Neural cell (in vitro differentiated cells): ENCODE data around the gene FAF2. TPM values are rescaled to one million over a fixed set of nuclear protein-coding genes. Genes with fewer than 3 reads are reported as not detected.

ENCODE experiments used
- H2AFZ ChIP-seq: fragments of 200-600, 300-800 bp; sonication (generic), shearing (Covaris generic); 2 replicates; pipeline ENCODE4 v1.6.0; 2014; ENCODE audit warnings: low read depth, mild to moderate bottlenecking, antibody characterized with exemption, low read length, moderate library complexity
- H3F3A ChIP-seq: fragments of 200-600 bp; shearing (Covaris generic); 2 replicates; pipeline ENCODE4 v1.6.1; 2016; ENCODE audit warnings: mild to moderate bottlenecking, moderate library complexity, mixed read lengths, antibody characterized with exemption, low read length; ENCODE audit not compliant: insufficient read depth, poor library complexity, severe bottlenecking
- H3K27ac ChIP-seq: fragments of 200-600, 300-800 bp; sonication (generic), shearing (Covaris generic); 2 replicates; pipeline ENCODE4 v1.5.1; 2014; ENCODE audit warnings: mild to moderate bottlenecking, low read length, moderate library complexity
- H3K27me3 ChIP-seq: fragments of 300-800, 200-600 bp; sonication (generic), shearing (Covaris generic); 2 replicates; pipeline ENCODE4 v1.6.0; 2014; ENCODE audit warnings: mild to moderate bottlenecking, low read depth, low read length, moderate library complexity; ENCODE audit not compliant: insufficient read depth
- H3K36me3 ChIP-seq: fragments of 300-800, 200-600 bp; sonication (generic), shearing (Covaris generic); 2 replicates; pipeline ENCODE4 v1.5.1; 2014; ENCODE audit warnings: mild to moderate bottlenecking, antibody characterized with exemption, low read length, moderate library complexity; ENCODE audit not compliant: insufficient read depth
- H3K4me2 ChIP-seq: fragments of 300-800, 200-600 bp; sonication (generic), shearing (Covaris generic); 2 replicates; pipeline ENCODE4 v1.6.0; 2014; ENCODE audit warnings: mild to moderate bottlenecking, low read length
- H3K4me3 ChIP-seq: fragments of 300-800, 200-600 bp; sonication (generic), shearing (Covaris generic); 2 replicates; pipeline ENCODE4 v1.5.1; 2014; ENCODE audit warnings: mild to moderate bottlenecking, low read length, moderate library complexity
- H3K79me2 ChIP-seq: fragments of 200-600 bp; shearing (Covaris generic); replicated peaks from 2 replicates; pipeline ENCODE4 v1.6.0; 2014; ENCODE audit warnings: mild to moderate bottlenecking, low read length, moderate library complexity; ENCODE audit not compliant: insufficient read depth
- H3K9ac ChIP-seq: fragments of 300-800, 200-600 bp; sonication (generic), shearing (Covaris generic); 2 replicates; pipeline ENCODE4 v1.6.1; 2016; ENCODE audit warnings: mild to moderate bottlenecking, low read length, mixed read lengths
- H3K9me2 ChIP-seq: fragments of 200-600 bp; shearing (Covaris generic); 2 replicates; pipeline ENCODE4 v1.6.1; 2016; ENCODE audit warnings: mild to moderate bottlenecking, low read length, mixed read lengths; ENCODE audit not compliant: insufficient read depth
- H3K9me3 ChIP-seq: fragments of 200-600, 300-800 bp; sonication (generic), shearing (Covaris generic); 2 replicates; pipeline ENCODE4 v1.6.1; 2016; ENCODE audit warnings: mild to moderate bottlenecking, mixed run types, low read length, moderate library complexity, mixed read lengths
- H4K20me1 ChIP-seq: fragments of 200-600 bp; shearing (Covaris generic); 2 replicates; pipeline ENCODE4 v1.6.1; 2016; ENCODE audit warnings: mild to moderate bottlenecking, mixed run types; ENCODE audit not compliant: insufficient read depth
- CTCF ChIP-seq: fragments of 450-650 bp; IDR thresholded peaks from 2 replicates; pipeline ENCODE4 v1.5.1; 2014; ENCODE audit warnings: antibody characterized with exemption, mild to moderate bottlenecking, moderate library complexity; ENCODE audit not compliant: poor library complexity, severe bottlenecking
- EP300 ChIP-seq: fragments of 450-650 bp; conservative IDR thresholded peaks from 2 replicates; pipeline ENCODE4 v1.6.1; 2014; ENCODE audit warnings: antibody characterized with exemption, mild to moderate bottlenecking, moderate library complexity; ENCODE audit not compliant: poor library complexity, severe bottlenecking
- EZH2 ChIP-seq: fragments of 200-600, 300-800 bp; shearing (Covaris generic), sonication (generic); IDR thresholded peaks from 2 replicates; pipeline ENCODE4 v1.6.1; 2014; ENCODE audit warnings: antibody characterized with exemption, low read length, borderline replicate concordance, mild to moderate bottlenecking; ENCODE audit not compliant: insufficient read depth, poor library complexity, severe bottlenecking
- MXI1 ChIP-seq: fragments of 450-650 bp; conservative IDR thresholded peaks from 2 replicates; pipeline ENCODE4 v1.6.1; 2014; ENCODE audit warnings: antibody characterized with exemption, mild to moderate bottlenecking; ENCODE audit not compliant: poor library complexity, severe bottlenecking
- POLR2AphosphoS5 ChIP-seq: IDR thresholded peaks from 2 replicates; pipeline ENCODE4 v1.6.1; 2012
- RAD21 ChIP-seq: fragments of 450-650 bp; conservative IDR thresholded peaks from 2 replicates; pipeline ENCODE4 v1.6.1; 2014; ENCODE audit warnings: antibody characterized with exemption, mild to moderate bottlenecking, moderate library complexity
- REST ChIP-seq: IDR thresholded peaks from 2 replicates; pipeline ENCODE4 v1.6.1; 2012; ENCODE audit warnings: borderline replicate concordance
- SMC3 ChIP-seq: fragments of 450-650 bp; conservative IDR thresholded peaks from 2 replicates; pipeline ENCODE4 v1.6.1; 2014; ENCODE audit warnings: antibody characterized with exemption, mild to moderate bottlenecking, moderate library complexity; ENCODE audit not compliant: poor library complexity
- TAF1 ChIP-seq: IDR thresholded peaks from 2 replicates; pipeline ENCODE4 v1.6.1; 2012; ENCODE audit warnings: low read depth
- polyA plus RNA-seq: library from polyadenylated mRNA; depleted of rRNA; stranded (reverse); fragments of >200 nt; gene quantifications from 2 replicates; pipeline ENCODE4 v1.2.3, GENCODE V29; 2014

The FAF2 gene
- polyA plus RNA-seq, 1 donor from 2014 or later, result 30.8 TPM

GRCh38 chr5:176416965-176417364, 31.2 kb upstream of the FAF2 start:
- Histone ChIP-seq H3K79me2 (peaks cover 4% of the 10 kb centered on the region), H3K9ac (peak overlapping the region; percentile 51), H3K9me2 (no peaks in the 10 kb centered on the region), H4K20me1 (no peaks in the 10 kb centered on the region), H3K27me3 (no peaks in the 10 kb centered on the region), H3K27ac (peak overlapping the region; percentile 26), H2AFZ (peak overlapping the region; percentile 3), H3K4me2 (no peak overlapping the region), H3K9me3 (no peaks in the 10 kb centered on the region), H3K4me3 (peak overlapping the region; percentile 64), H3F3A (no peaks in the 10 kb centered on the region), H3K36me3 (no peaks in the 10 kb centered on the region)
- TF ChIP-seq SMC3 (no peak), EZH2 (no peak), TAF1 (no peak), MXI1 (no peak), CTCF (no peak), EP300 (no peak), REST (no peak), RAD21 (no peak), POLR2AphosphoS5 (no peak)

DNA sequence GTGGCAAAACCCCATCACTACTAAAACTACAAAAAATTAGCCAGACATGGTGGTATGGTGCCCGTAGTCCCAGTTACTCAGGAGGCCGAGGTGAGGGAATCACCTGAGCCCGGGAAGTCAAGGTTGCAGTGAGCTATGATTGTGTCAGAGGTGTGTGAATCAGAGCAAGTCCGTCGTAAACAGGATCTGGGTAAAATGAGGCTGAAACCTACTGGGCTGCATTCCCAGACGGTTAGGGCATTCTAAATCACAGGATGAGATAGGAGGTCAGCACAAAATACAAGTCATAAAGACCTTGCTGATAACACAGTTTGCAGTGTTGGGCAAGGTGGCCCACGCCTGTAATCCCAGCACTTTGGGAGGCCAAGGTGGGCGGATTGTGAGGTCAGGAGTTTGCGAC, 29.9 kb upstream of the FAF2 start:
- no peak overlapping the region for H2AFZ ChIP-seq
- H3K9me3 ChIP-seq, result no peaks in the 10 kb centered on the region
- no peak overlapping the region for H3K9ac ChIP-seq
- no peaks in the 10 kb centered on the region for H4K20me1 ChIP-seq
- H3F3A ChIP-seq, result no peaks in the 10 kb centered on the region
- H3K4me2 ChIP-seq, result no peak overlapping the region
- H3K27ac ChIP-seq, result no peak overlapping the region
- H3K9me2 ChIP-seq, result no peaks in the 10 kb centered on the region
- TF ChIP-seq REST, result no peak
- TF ChIP-seq EZH2, result no peak
- no peak for TF ChIP-seq SMC3
- no peak for TF ChIP-seq POLR2AphosphoS5
- TF ChIP-seq CTCF, result no peak
- TF ChIP-seq EP300, result no peak
- TF ChIP-seq TAF1, result no peak
- no peak for TF ChIP-seq MXI1
- no peak for TF ChIP-seq RAD21
- no peaks in the 10 kb centered on the region for H3K27me3 ChIP-seq
- no peaks in the 10 kb centered on the region for H3K36me3 ChIP-seq
- H3K4me3 ChIP-seq, result no peak overlapping the region
- H3K79me2 ChIP-seq, result peaks cover 4% of the 10 kb centered on the region
